ENCODE measurements around the gene KCNA10. TPM values are rescaled to one million over a fixed set of nuclear protein-coding genes. Genes with fewer than 3 reads are reported as not detected.

The KCNA10 gene
- total and polyA plus RNA-seq, 2 of the 13 experiments (the other 11 are each of a cell fraction or from before 2014, with no cell fraction given) = not detected

DNA sequence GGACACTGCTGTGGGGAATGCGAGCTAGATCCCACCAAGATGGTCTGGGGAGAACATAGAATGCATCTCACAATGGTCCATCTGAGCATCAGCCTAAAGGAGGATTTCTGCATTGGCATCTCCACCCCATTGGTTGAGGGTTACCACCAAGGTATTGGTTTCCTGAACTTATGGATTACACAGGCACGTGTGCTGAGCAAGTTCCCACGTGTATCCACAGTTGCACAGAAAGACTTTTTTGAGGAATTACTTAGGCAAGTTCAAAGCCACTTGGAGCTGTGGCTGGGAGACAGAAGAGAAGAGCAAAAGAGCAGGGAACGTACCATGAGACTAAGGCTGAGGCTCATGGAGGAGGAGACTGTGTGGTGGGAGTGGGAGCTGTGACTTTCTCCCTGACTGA is 44.1 kb upstream of the KCNA10 start:
- DNase-seq (ENCODE audit: low spot score) (no peak), FAIRE-seq (no peak), ATAC-seq (no peak)
- Histone ChIP-seq H3K79me2 (ENCODE audit: insufficient read depth, low read length) (no peaks in the 10 kb centered on the region), H3K27ac (ENCODE audit: extremely low read length, insufficient read depth, low read length) (no peak overlapping the region), H3K4me2 (ENCODE audit: low read depth, low read length) (no peak overlapping the region), H3K27me3 (ENCODE audit: control insufficient read depth in 1 of 2, insufficient read depth in 2 of 2, low read length in 2 of 2) (peaks cover 2 to 15% of the 10 kb centered on the region in 2 experiments; a peak in 3 of 5 replicates), H3K36me3 (replicated peaks in 1 of 2; ENCODE audit: control insufficient read depth in 1 of 2, insufficient read depth in 2 of 2, low read length in 2 of 2) (no peaks in the 10 kb centered on the region), H3K9me3 (ENCODE audit: low read length) (no peaks in the 10 kb centered on the region), H3K9ac (ENCODE audit: insufficient read depth, low read depth, low read length) (no peak overlapping the region), H2AFZ (ENCODE audit: low read length) (no peak overlapping the region), H3K4me3 (replicated peaks in 1 of 3; ENCODE audit: insufficient read depth in 1 of 3, low read depth in 2 of 3, low read length in 3 of 3) (no peak overlapping the region), H3K4me1 (ENCODE audit: insufficient read depth, low read length) (no peaks in the 10 kb centered on the region), H4K20me1 (ENCODE audit: insufficient read depth, low read length) (no peaks in the 10 kb centered on the region)
- POLR2A ChIA-PET = no interaction called here
- CTCF ChIA-PET (ENCODE audit: low intra/inter-chr PET ratio, low total read pairs) = no interaction called here
- TF ChIP-seq JUNB (CRISPR knock-in tag; IDR thresholded peaks at IDR 0.05; ENCODE audit: borderline replicate concordance) (no peak), CSRNP1 (CRISPR knock-in tag; IDR thresholded peaks at IDR 0.05) (no peak), MNT (IDR thresholded peaks at IDR 0.05) (peak; percentile 100), KAT7 (CRISPR knock-in tag; IDR thresholded peaks at IDR 0.05; ENCODE audit: borderline replicate concordance) (no peak)
- TF ChIP-seq, protein P1, sequence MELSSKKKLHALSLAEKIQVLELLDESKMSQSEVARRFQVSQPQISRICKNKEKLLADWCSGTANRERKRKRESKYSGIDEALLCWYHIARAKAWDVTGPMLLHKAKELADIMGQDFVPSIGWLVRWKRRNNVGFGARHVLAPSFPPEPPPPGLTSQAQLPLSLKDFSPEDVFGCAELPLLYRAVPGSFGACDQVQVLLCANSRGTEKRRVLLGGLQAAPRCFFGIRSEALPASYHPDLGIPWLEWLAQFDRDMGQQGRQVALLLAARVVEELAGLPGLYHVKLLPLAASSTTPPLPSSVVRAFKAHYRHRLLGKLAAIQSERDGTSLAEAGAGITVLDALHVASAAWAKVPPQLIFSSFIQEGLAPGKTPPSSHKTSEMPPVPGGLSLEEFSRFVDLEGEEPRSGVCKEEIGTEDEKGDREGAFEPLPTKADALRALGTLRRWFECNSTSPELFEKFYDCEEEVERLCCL (CRISPR knock-in tag; IDR thresholded peaks at IDR 0.05; ENCODE audit: borderline replicate concordance) = no peak
- intact Hi-C loops (cut with micrococcal nuclease; ENCODE audit: unreplicated experiment) = no loop called here
- 2% methylated on average over 4 of the region's 4 CpGs for WGBS (ENCODE audit: low lambda C conversion rate)
- BruUV-seq (replicated peaks) = no TSS peak
- in situ Hi-C loops (cut with HindIII; ENCODE audit: extremely low pct_ligation_motif_present, low pct_unique_long_range_greater_than_20kb) = no loop called here

Data from HepG2 (cell line).